Uterus (tissue), 2 donors: Measurements from ENCODE around the gene RPGR.

Source experiments
- CTCF ChIP-seq, 4 experiments: fragments of 200-600 bp in 2 of 4; fragments of 450-650 bp in 2 of 4; sonication (generic) in 2 of 4; IDR thresholded peaks; one replicate each; pipeline ENCODE4 v1.5.1; 2016 to 2019; ENCODE audit warnings: antibody characterized with exemption in 4 of 4, mild to moderate bottlenecking in 2 of 4, moderate library complexity in 1 of 4
- POLR2A ChIP-seq, 2 donors: fragments of 450-650 bp; IDR thresholded peaks; one replicate each; pipeline ENCODE4 v1.6.1; 2016; ENCODE audit warnings: antibody characterized with exemption in 2 of 2, mild to moderate bottlenecking in 1 of 2, moderate library complexity in 1 of 2

- TF ChIP-seq CTCF (IDR thresholded peaks at IDR 0.05): no peak
- no peak for TF ChIP-seq POLR2A (IDR thresholded peaks at IDR 0.05)
Measured at GRCh38 chrX:38312436-38312835, 14.9 kb downstream of the RPGR start.
